Measurements from ENCODE around the gene GM2A.
"Not testable (repeated sequence)": the region's sequence is repeated elsewhere in the genome, so short reads cannot be mapped to it uniquely, and the experiment has no call there.

GM2A gene

DNA sequence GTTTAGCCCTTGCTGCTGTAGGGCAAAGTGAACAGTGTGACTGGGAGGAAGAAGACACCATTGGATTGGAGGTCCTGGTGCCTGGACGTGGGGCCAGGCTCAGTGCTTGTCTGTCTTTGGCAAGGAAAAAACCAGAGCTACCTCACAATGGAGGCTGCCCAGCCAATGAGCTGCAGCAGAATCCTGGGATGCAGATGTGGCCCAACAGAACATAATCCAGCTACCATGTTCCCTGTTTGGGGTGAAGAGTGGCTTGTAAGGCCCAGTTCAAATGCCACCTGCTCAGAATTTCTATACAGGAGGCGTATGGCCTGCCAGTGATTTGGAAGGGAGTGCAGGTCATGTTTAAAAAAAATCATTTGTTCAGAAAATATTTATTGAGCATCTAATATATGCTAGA is 50.7 kb downstream of the GM2A start, which contains the start of gene SLC36A3:
TSS of gene SLC36A3 (minus strand) at position 101 of the 400 bp plus-strand sequence. CDS start 412 bp downstream, outside the sequence.
- TF ChIP-seq, protein P1, sequence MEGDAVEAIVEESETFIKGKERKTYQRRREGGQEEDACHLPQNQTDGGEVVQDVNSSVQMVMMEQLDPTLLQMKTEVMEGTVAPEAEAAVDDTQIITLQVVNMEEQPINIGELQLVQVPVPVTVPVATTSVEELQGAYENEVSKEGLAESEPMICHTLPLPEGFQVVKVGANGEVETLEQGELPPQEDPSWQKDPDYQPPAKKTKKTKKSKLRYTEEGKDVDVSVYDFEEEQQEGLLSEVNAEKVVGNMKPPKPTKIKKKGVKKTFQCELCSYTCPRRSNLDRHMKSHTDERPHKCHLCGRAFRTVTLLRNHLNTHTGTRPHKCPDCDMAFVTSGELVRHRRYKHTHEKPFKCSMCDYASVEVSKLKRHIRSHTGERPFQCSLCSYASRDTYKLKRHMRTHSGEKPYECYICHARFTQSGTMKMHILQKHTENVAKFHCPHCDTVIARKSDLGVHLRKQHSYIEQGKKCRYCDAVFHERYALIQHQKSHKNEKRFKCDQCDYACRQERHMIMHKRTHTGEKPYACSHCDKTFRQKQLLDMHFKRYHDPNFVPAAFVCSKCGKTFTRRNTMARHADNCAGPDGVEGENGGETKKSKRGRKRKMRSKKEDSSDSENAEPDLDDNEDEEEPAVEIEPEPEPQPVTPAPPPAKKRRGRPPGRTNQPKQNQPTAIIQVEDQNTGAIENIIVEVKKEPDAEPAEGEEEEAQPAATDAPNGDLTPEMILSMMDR (IDR thresholded peaks at IDR 0.05; ENCODE audit: control extremely low read depth, extremely low read depth, low read depth, missing control alignments), result no peak
- CTCF ChIA-PET, result interaction anchor here (1.0 kb wide), 1 partner anchor 13 kb away, joined by 4 read pairs; no protein-coding TSS in a partner anchor
- DNase-seq (ENCODE audit: extremely low spot score), result no peak
- POLR2A ChIA-PET, result no interaction called here

- CTCF ChIA-PET, result interaction anchor here (1.6 kb wide), 1 partner anchor 10 kb away, joined by 3 read pairs; no protein-coding TSS in a partner anchor
- POLR2A ChIA-PET, result not testable (repeated sequence)
These were observed 56.3 kb downstream of the GM2A start for GRCh38 chr5:151309266-151309665.

GRCh38 chr5:151309821-151310220 is 56.8 kb downstream of the GM2A start:
- POLR2A ChIA-PET; DNase-seq (ENCODE audit: extremely low spot score): not testable (repeated sequence)
- CTCF ChIA-PET, result interaction anchor here (0.8 to 1.6 kb wide), 3 partner anchors 9 to 18 kb away, joined by 3 read pairs; no protein-coding TSS in a partner anchor

More at GRCh38 chr5:151309266-151309665, 56.3 kb downstream of the GM2A start:
- not testable (repeated sequence) for DNase-seq (ENCODE audit: extremely low spot score)

DNA sequence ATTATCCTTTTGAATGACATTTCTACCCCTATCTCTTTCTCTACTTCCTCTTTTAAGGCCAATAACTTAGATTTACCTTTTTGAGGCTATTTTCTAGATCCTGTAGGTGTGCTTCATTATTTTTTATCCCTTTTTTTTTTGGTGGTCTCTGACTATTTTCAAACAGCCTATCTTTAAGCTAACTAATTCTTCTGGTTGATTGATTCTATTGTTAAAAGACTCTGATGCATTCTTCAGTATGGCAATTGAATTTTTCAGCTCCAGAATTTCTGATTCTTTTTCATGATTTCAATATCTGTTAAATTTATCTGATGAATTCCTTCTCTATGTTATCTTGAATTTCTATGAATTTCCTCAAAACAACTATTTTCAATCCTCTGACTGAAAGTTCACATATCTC is 57.9 kb downstream of the GM2A start:
- POLR2A ChIA-PET, result no interaction called here
- no peak for DNase-seq (ENCODE audit: extremely low spot score)
- CTCF ChIA-PET, result interaction anchor here (0.8 to 1.3 kb wide), 3 partner anchors 10 to 22 kb away, joined by 3 read pairs; no protein-coding TSS in a partner anchor
- TF ChIP-seq, protein P1 (IDR thresholded peaks at IDR 0.05; ENCODE audit: control extremely low read depth, extremely low read depth, low read depth, missing control alignments), result no peak

- CTCF ChIA-PET, result interaction anchor here (1.0 to 2.4 kb wide), 6 partner anchors 16 to 261 kb away, joined by 3 to 10 read pairs (median 4); no protein-coding TSS in a partner anchor
These were observed 59.9 kb downstream of the GM2A start for GRCh38 chr5:151312756-151313324.

GRCh38 chr5:151313357-151313756 is 60.4 kb downstream of the GM2A start:
- ChIA-PET CTCF (interaction anchor here (0.9 to 2.4 kb wide), 9 partner anchors 14 to 262 kb away, joined by 3 to 10 read pairs (median 3); no protein-coding TSS in a partner anchor), POLR2A (no interaction called here)
- TF ChIP-seq, protein P1 (IDR thresholded peaks at IDR 0.05; ENCODE audit: control extremely low read depth, extremely low read depth, low read depth, missing control alignments), result no peak
- no peak for DNase-seq (ENCODE audit: extremely low spot score)

More at GRCh38 chr5:151312756-151313324, 59.9 kb downstream of the GM2A start:
- no peak for DNase-seq (ENCODE audit: extremely low spot score)
- POLR2A ChIA-PET, result interaction anchor here (0.8 kb wide), 1 partner anchor 60 kb away, joined by 5 read pairs; the partner anchor contains the start of gene GM2A
- TF ChIP-seq, protein P1 (IDR thresholded peaks at IDR 0.05; ENCODE audit: control extremely low read depth, extremely low read depth, low read depth, missing control alignments), result no peak

DNA sequence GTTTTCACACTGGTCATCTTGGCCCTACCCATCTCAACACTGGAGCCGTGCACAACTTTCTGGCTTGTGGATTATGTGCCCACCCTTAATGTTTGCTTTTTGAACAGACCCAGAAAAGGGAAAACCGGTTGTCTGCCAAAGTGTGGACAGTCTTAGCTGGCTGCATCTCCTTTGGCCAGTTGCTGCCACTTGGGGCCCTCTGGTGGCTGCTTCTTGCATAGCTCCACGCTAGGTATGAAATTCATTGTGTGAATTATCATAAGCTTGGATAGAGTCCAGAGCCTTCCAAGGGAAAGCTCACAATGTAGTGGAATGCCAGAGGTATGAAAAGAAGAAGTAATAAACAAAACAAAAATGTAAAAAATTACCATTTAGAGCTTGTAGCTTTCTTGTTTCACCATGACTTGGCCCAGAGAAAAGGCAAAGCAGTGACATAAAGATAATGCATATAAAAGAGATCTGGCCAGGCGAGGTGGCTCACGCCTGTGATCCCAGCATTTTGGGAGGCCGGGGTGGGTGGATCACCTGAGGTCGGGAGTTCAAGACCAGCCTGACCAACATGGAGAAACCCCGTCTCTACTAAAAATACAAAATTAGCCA is 63.1 kb downstream of the GM2A start:
- TF ChIP-seq, protein P1 (IDR thresholded peaks at IDR 0.05; ENCODE audit: control extremely low read depth, extremely low read depth, low read depth, missing control alignments), result peak; percentile 95
- CTCF ChIA-PET, result interaction anchor here (0.6 to 4.5 kb wide), 55 partner anchors 9 to 365 kb away, joined by 3 to 39 read pairs (median 4); partner anchors contain the start of genes CCDC69, GM2A and SLC36A3
- peak; percentile 80 for DNase-seq (ENCODE audit: extremely low spot score)
- POLR2A ChIA-PET, result interaction anchor here (0.5 kb wide), 1 partner anchor 162 kb away, joined by 3 read pairs; no protein-coding TSS in a partner anchor
